Stimulated activated CD4-positive, alpha-beta T cell treated with anti-CD3 and anti-CD28 coated beads, Interleukin-2, amount 100 ng/mL, for 48 hours (primary cell): ENCODE data around the gene A1CF.

Experiments
- DNase-seq, 2 donors: peaks; one replicate each; pipeline ENCODE4 v3.0.0-alpha.2; 2020

Gene A1CF

GRCh38 chr10:50861370-50861769 lies 24.1 kb downstream of the A1CF start:
- DNase-seq, result no peak

- no peak for DNase-seq
These were observed 27.8 kb downstream of the A1CF start for GRCh38 chr10:50857579-50857978.

GRCh38 chr10:50855461-50855860 lies 30.0 kb downstream of the A1CF start:
- DNase-seq, result no peak

- no peak for DNase-seq
These were observed 30.4 kb downstream of the A1CF start for GRCh38 chr10:50855015-50855414.

GRCh38 chr10:50853557-50853956 lies 31.9 kb downstream of the A1CF start:
- DNase-seq, result no peak

- DNase-seq, result no peak
These were observed 33.3 kb downstream of the A1CF start for GRCh38 chr10:50851884-50852671.

GRCh38 chr10:50850578-50851230 lies 34.7 kb downstream of the A1CF start:
- DNase-seq, result no peak

GRCh38 chr10:50846753-50847152 lies 38.7 kb downstream of the A1CF start:
- no peak for DNase-seq

GRCh38 chr10:50837095-50837494 lies 48.3 kb downstream of the A1CF start:
- no peak for DNase-seq

- DNase-seq, result no peak
These were observed 53.2 kb downstream of the A1CF start for GRCh38 chr10:50832171-50832751.

- no peak for DNase-seq
These were observed 55.4 kb downstream of the A1CF start for GRCh38 chr10:50830066-50830465.

- no peak for DNase-seq
These were observed 60.6 kb downstream of the A1CF start for GRCh38 chr10:50824782-50825181.

- DNase-seq, result no peak
These were observed 61.6 kb downstream of the A1CF start for GRCh38 chr10:50823789-50824188.

- no peak for DNase-seq
These were observed 75.8 kb downstream of the A1CF start for GRCh38 chr10:50809596-50809995.

GRCh38 chr10:50807851-50808776 lies 77.3 kb downstream of the A1CF start:
- DNase-seq, result no peak

GRCh38 chr10:50805981-50806622 lies 79.3 kb downstream of the A1CF start:
- DNase-seq, result no peak

- DNase-seq, result no peak
These were observed 85.8 kb downstream of the A1CF start for GRCh38 chr10:50799595-50799994.

GRCh38 chr10:50798297-50798696 lies 87.1 kb downstream of the A1CF start:
- DNase-seq, result no peak

- no peak for DNase-seq
These were observed 88.7 kb downstream of the A1CF start for GRCh38 chr10:50796693-50797092.

- no peak for DNase-seq
These were observed 90.9 kb downstream of the A1CF start for GRCh38 chr10:50794490-50794889.

- no peak for DNase-seq
These were observed 96.2 kb downstream of the A1CF start for GRCh38 chr10:50788951-50789945.
